Measurements from ENCODE around the gene HSP90AB1. TPM values are rescaled to one million over a fixed set of nuclear protein-coding genes. Genes with fewer than 3 reads are reported as not detected.

The HSP90AB1 gene
- total and polyA plus RNA-seq, 9 of the 15 experiments (the other 6 are each of a cell fraction or from before 2014, with no cell fraction given): 1,780 to 3,358 (median 2,262) TPM

GRCh38 chr6:44246663-44247337 lies at the start of gene HSP90AB1 (continued):
- TF ChIP-seq NFYB (IDR thresholded peaks at IDR 0.05; ENCODE audit: extremely low read depth, insufficient read length) (no peak), MEIS2 (IDR thresholded peaks at IDR 0.05; ENCODE audit: partially characterized antibody) (peak; percentile 41), MTA3 (IDR thresholded peaks at IDR 0.05; ENCODE audit: borderline replicate concordance) (peak; percentile 99), ZNF197 (CRISPR knock-in tag; IDR thresholded peaks at IDR 0.05; ENCODE audit: low read depth) (peak; percentile 86; the same call in 1 of the 2 replicates), FOSL1 (tag; conservative IDR thresholded peaks at IDR 0.05) (no peak), ERF (CRISPR knock-in tag; IDR thresholded peaks at IDR 0.05) (no peak), MEF2A (IDR thresholded peaks at IDR 0.05; ENCODE audit: control insufficient read depth, low read depth, low read length) (peak; percentile 85), NFE2 (IDR thresholded peaks at IDR 0.05; ENCODE audit: low read depth) (no peak; the same call in 1 of the 2 replicates), CREB3L1 (IDR thresholded peaks at IDR 0.05; ENCODE audit: borderline replicate concordance, low read depth) (no peak), ASH1L (IDR thresholded peaks at IDR 0.05; ENCODE audit: borderline replicate concordance, low read depth, partially characterized antibody) (peak; percentile 68), ZNF77 (CRISPR knock-in tag; IDR thresholded peaks at IDR 0.05) (no peak), RBM14 (IDR thresholded peaks at IDR 0.05; ENCODE audit: borderline replicate concordance, insufficient read depth, low read depth, low read length) (no peak), ZNF253 (CRISPR knock-in tag; conservative IDR thresholded peaks at IDR 0.05) (no peak), SETDB1 (IDR thresholded peaks at IDR 0.05; ENCODE audit: low read length) (no peak), RUNX1 (IDR thresholded peaks at IDR 0.05; ENCODE audit: low read depth) (peak; percentile 26; the same call in 1 of the 2 replicates), BDP1 (IDR thresholded peaks at IDR 0.05; ENCODE audit: insufficient read depth, insufficient read length) (no peak), MCM7 (IDR thresholded peaks at IDR 0.05) (peak in 1 of 2 experiments; percentile 84; a peak in 2 of 4 replicates), ETS2 (tag; IDR thresholded peaks at IDR 0.05; ENCODE audit: borderline replicate concordance, poor library complexity, severe bottlenecking) (no peak), ZNF584 (CRISPR knock-in tag; IDR thresholded peaks at IDR 0.05; ENCODE audit: low read depth) (no peak), THAP12 (CRISPR knock-in tag; IDR thresholded peaks at IDR 0.05) (peak; percentile 78; the same call in 1 of the 2 replicates), ZNF263 (CRISPR knock-in tag; IDR thresholded peaks at IDR 0.05; ENCODE audit: borderline replicate concordance) (peak; percentile 50; the same call in 1 of the 2 replicates), ZNF347 (CRISPR knock-in tag; IDR thresholded peaks at IDR 0.05; ENCODE audit: low read depth) (no peak), SREBF2 (CRISPR knock-in tag; IDR thresholded peaks at IDR 0.05) (no peak), WHSC1 (IDR thresholded peaks at IDR 0.05; ENCODE audit: low read length) (no peak), NR0B1 (IDR thresholded peaks at IDR 0.05; ENCODE audit: partially characterized antibody) (no peak)

All from K562 (cell line).